Tibial nerve (tissue), 4 donors: Measurements from ENCODE around the gene PRMT3. TPM values are rescaled to one million over a fixed set of nuclear protein-coding genes. Genes with fewer than 3 reads are reported as not detected.
A peak's percentile ranks its signal among the peaks of the same experiment; 100 is the strongest.

Experiments
- DNase-seq, 2 donors: peaks; one replicate each; pipeline ENCODE4 v3.0.0-alpha.2; 2019; ENCODE audit warnings: low spot score in 2 of 2
- H3K27ac ChIP-seq, 4 donors: fragments of 200-600 bp; sonication (generic) in 3 of 4; one replicate each; pipeline ENCODE4 v1.5.1; 2017 to 2019; ENCODE audit warnings: mild to moderate bottlenecking in 1 of 4
- H3K27me3 ChIP-seq, 2 donors: fragments of 200-600 bp; sonication (generic) in 1 of 2; one replicate each; pipeline versions ENCODE4 v1.5.1 to v1.6.0; 2017 to 2019
- H3K36me3 ChIP-seq, 3 donors: fragments of 200-600 bp; sonication (generic); one replicate each; pipeline ENCODE4 v1.5.1; 2018 to 2019
- H3K4me1 ChIP-seq, 4 donors: fragments of 200-600 bp; sonication (generic) in 3 of 4; one replicate each; pipeline ENCODE4 v1.5.1; 2017 to 2019
- H3K4me3 ChIP-seq, 4 donors: fragments of 200-600 bp; sonication (generic) in 3 of 4; one replicate each; pipeline ENCODE4 v1.5.1; 2017 to 2019; ENCODE audit warnings: mild to moderate bottlenecking in 1 of 4, moderate library complexity in 1 of 4
- H3K9me3 ChIP-seq, 4 donors: fragments of 200-600 bp; sonication (generic) in 3 of 4; one replicate each; pipeline ENCODE4 v1.5.1; 2017 to 2019
- CTCF ChIP-seq, 5 experiments: fragments of 200-600 bp in 3 of 5; fragments of 450-650 bp in 2 of 5; sonication (generic) in 3 of 5; IDR thresholded peaks; one replicate each; pipeline ENCODE4 v1.5.1; 2016 to 2019; ENCODE audit warnings: antibody characterized with exemption in 5 of 5, mild to moderate bottlenecking in 3 of 5, moderate library complexity in 2 of 5
- EP300 ChIP-seq, 2 donors: sonication (generic); formaldehyde crosslinking; IDR thresholded peaks; one replicate each; pipeline ENCODE4 v1.6.1; 2017; ENCODE audit warnings: antibody characterized with exemption in 2 of 2, mild to moderate bottlenecking in 1 of 2
- POLR2A ChIP-seq, 2 donors: fragments of 450-650 bp; IDR thresholded peaks; one replicate each; pipeline ENCODE4 v1.6.1; 2017; ENCODE audit warnings: antibody characterized with exemption in 2 of 2, mild to moderate bottlenecking in 2 of 2, moderate library complexity in 2 of 2
- WGBS, 2 donors: methylation state at CpG; one replicate each; pipeline ENCODE4 v1.1.5; 2018; 5-methylcytosine and 5-hydroxymethylcytosine counted together
- total RNA-seq, 4 donors: library from RNA; depleted of rRNA; stranded (reverse); fragments of >200 nt; gene quantifications; one replicate each; pipeline ENCODE4 v1.1.0, GENCODE V29; 2016

Gene PRMT3
- total RNA-seq, 4 donors from 2014 or later = 17.8 to 29.4 (median 22.1) TPM

- no peaks in the 10 kb centered on the region for H3K4me1 ChIP-seq
- no peaks in the 10 kb centered on the region for H3K9me3 ChIP-seq
- 64 to 84% methylated on average over 2 of the region's 2 CpGs for WGBS, 2 donors
- no peaks in the 10 kb centered on the region for H3K27me3 ChIP-seq
- DNase-seq = no peak
- no peak overlapping the region for H3K27ac ChIP-seq
- H3K36me3 ChIP-seq = peaks cover 0 to 67% (median 0%) of the 10 kb centered on the region in 3 donors
- no peak for TF ChIP-seq CTCF (IDR thresholded peaks at IDR 0.05)
- no peak for TF ChIP-seq POLR2A (IDR thresholded peaks at IDR 0.05)
- no peak for TF ChIP-seq EP300 (IDR thresholded peaks at IDR 0.05)
- H3K4me3 ChIP-seq = no peak overlapping the region
Observed at GRCh38 chr11:20417771-20418170, 30.3 kb downstream of the PRMT3 start.

GRCh38 chr11:20421946-20422345 is 34.4 kb downstream of the PRMT3 start:
- TF ChIP-seq POLR2A (IDR thresholded peaks at IDR 0.05) (no peak), EP300 (IDR thresholded peaks at IDR 0.05) (no peak), CTCF (IDR thresholded peaks at IDR 0.05) (no peak)
- 98 to 99% methylated on average over 2 of the region's 2 CpGs for WGBS, 2 donors
- Histone ChIP-seq H3K27ac (no peak overlapping the region), H3K4me1 (no peaks in the 10 kb centered on the region), H3K9me3 (no peaks in the 10 kb centered on the region), H3K4me3 (no peak overlapping the region), H3K36me3 (peaks cover 0 to 49% (median 0%) of the 10 kb centered on the region in 3 donors), H3K27me3 (no peaks in the 10 kb centered on the region)
- DNase-seq = no peak

- no peak for DNase-seq
- no peak overlapping the region for H3K27ac ChIP-seq
- TF ChIP-seq POLR2A (IDR thresholded peaks at IDR 0.05) (no peak), CTCF (IDR thresholded peaks at IDR 0.05) (no peak), EP300 (IDR thresholded peaks at IDR 0.05) (no peak)
- no peaks in the 10 kb centered on the region for H3K9me3 ChIP-seq
- WGBS, 2 donors = 85 to 91% methylated on average over 5 of the region's 5 CpGs
- H3K36me3 ChIP-seq = peaks cover 0 to 17% (median 0%) of the 10 kb centered on the region in 3 donors
- H3K27me3 ChIP-seq = no peaks in the 10 kb centered on the region
- peaks cover 0 to 4% (median 0%) of the 10 kb centered on the region in 4 donors for H3K4me1 ChIP-seq
- no peak overlapping the region for H3K4me3 ChIP-seq
Observed at GRCh38 chr11:20429216-20429615, 41.7 kb downstream of the PRMT3 start.

GRCh38 chr11:20438637-20439036 is 51.1 kb downstream of the PRMT3 start:
- Histone ChIP-seq H3K36me3 (peaks cover 0 to 27% (median 0%) of the 10 kb centered on the region in 3 donors), H3K27ac (no peak overlapping the region), H3K9me3 (no peaks in the 10 kb centered on the region), H3K4me3 (no peak overlapping the region), H3K27me3 (no peaks in the 10 kb centered on the region), H3K4me1 (no peaks in the 10 kb centered on the region)
- WGBS, 2 donors = 77 to 78% methylated on average over 2 of the region's 2 CpGs
- DNase-seq = no peak
- TF ChIP-seq EP300 (IDR thresholded peaks at IDR 0.05) = no peak
- no peak for TF ChIP-seq CTCF (IDR thresholded peaks at IDR 0.05)
- no peak for TF ChIP-seq POLR2A (IDR thresholded peaks at IDR 0.05)

- no peak for DNase-seq
- Histone ChIP-seq H3K9me3 (no peaks in the 10 kb centered on the region), H3K27me3 (no peaks in the 10 kb centered on the region), H3K36me3 (peaks cover 0 to 9% (median 0%) of the 10 kb centered on the region in 3 donors), H3K4me3 (no peak overlapping the region), H3K4me1 (no peaks in the 10 kb centered on the region), H3K27ac (no peak overlapping the region)
- 48 to 55% methylated on average over 3 of the region's 3 CpGs for WGBS, 2 donors
- TF ChIP-seq EP300 (IDR thresholded peaks at IDR 0.05) (no peak), CTCF (IDR thresholded peaks at IDR 0.05) (peak in 3 of 5 experiments; percentile 9 to 20 (median 12))
Observed at GRCh38 chr11:20443596-20443995, 56.1 kb downstream of the PRMT3 start.
